HL-60 (cell line): ENCODE measurements around the gene MAP2K3.

ENCODE experiments used
- CTCF ChIP-seq: IDR thresholded peaks from one replicate; pipeline ENCODE4 v1.5.1; 2011; ENCODE audit warnings: low read length, control low read depth, inconsistent platforms; ENCODE audit not compliant: insufficient read depth
- GABPA ChIP-seq: IDR thresholded peaks from 2 replicates; pipeline ENCODE4 v1.6.1; 2012; ENCODE audit warnings: low read depth
- REST ChIP-seq: IDR thresholded peaks from 2 replicates; pipeline ENCODE4 v1.6.1; 2012; ENCODE audit warnings: low read depth; ENCODE audit not compliant: insufficient replicate concordance

DNA sequence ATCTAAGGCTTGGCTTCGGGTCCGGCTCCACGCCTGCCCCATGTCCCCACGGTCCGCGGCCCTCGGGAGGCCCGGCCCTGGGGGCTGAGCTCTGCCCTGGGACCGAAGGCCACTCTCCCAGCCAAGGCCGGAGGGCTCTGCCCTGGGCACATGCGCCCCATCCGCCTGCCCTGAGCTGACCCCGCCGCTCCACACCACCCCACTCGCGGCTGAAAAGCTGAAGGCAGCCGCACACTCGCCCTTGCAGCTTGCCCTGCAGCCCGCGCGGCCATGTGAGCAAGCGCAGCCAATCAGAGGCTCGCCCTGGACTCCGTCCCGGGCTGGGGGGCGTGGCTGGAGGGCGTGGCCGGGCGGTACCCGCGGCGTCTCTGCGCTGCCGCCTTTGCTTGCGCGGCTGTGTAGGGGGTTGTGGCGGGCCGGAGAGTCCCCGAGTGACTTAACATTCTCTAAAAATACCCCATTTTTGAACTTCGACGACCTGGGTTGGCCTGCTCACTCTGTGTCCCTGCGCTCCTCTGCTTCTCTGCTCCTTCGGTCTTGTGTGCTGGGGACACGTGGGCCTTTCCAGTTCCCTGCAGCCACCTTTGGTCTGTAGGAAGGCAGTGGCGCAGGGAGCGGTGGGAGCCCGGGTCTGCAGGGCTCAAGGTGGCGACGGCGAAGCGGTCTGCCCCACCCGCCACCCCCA is 8.8 kb upstream of the MAP2K3 start:
- TF ChIP-seq CTCF (no peak), GABPA (no peak), REST (no peak)
